Left ventricle myocardium inferior (tissue), 1 donor: ENCODE results near the gene SLC5A3. TPM values are rescaled to one million over a fixed set of nuclear protein-coding genes. Genes with fewer than 3 reads are reported as not detected.

Experiments
- DNase-seq: peaks from one replicate; pipeline ENCODE4 v3.0.0-alpha.2; 2020
- H3K27ac ChIP-seq: fragments of 200-600 bp; replicated peaks from 2 replicates; pipeline ENCODE4 v1.8.0; 2021
- H3K27me3 ChIP-seq: fragments of 200-600 bp; 2 replicates; pipeline ENCODE4 v1.8.0; 2021; ENCODE audit warnings: low read depth
- H3K36me3 ChIP-seq: fragments of 200-600 bp; 2 replicates; pipeline ENCODE4 v1.8.0; 2021
- H3K4me1 ChIP-seq: fragments of 200-600 bp; 2 replicates; pipeline ENCODE4 v1.8.0; 2021
- H3K4me3 ChIP-seq: fragments of 200-600 bp; 2 replicates; pipeline ENCODE4 v1.8.0; 2021; ENCODE audit warnings: mild to moderate bottlenecking, moderate library complexity
- H3K9me3 ChIP-seq: fragments of 200-600 bp; replicated peaks from 2 replicates; pipeline ENCODE4 v1.8.0; 2021
- CTCF ChIP-seq: fragments of 200-600 bp; IDR thresholded peaks from 2 replicates; pipeline ENCODE4 v1.8.0; 2021; ENCODE audit warnings: antibody characterized with exemption, mild to moderate bottlenecking, borderline replicate concordance
- intact Hi-C: fragments of 100-400 bp; cut with micrococcal nuclease; formaldehyde crosslinking; loops from one replicate; pipeline ENCODE4 v1.11.0; 2022
- total RNA-seq: library from RNA; stranded (reverse); fragmentation: NEBNext Ultra II Directional; extraction: Animal tissue kit (Norgen Biotek cat#: 25700); gene quantifications from one replicate; pipeline ENCODE4 v1.2.1, GENCODE V29; 2021
- donor health status: DM: no; HTN: yes; CAD: no; lungs with severe emphysema.

SLC5A3 gene
- total RNA-seq, 1 donor from 2014 or later, result 4.7 TPM

- no peaks in the 10 kb centered on the region for H3K9me3 ChIP-seq
- no peaks in the 10 kb centered on the region for H3K27me3 ChIP-seq
- H3K36me3 ChIP-seq, result no peaks in the 10 kb centered on the region
- no peak for DNase-seq
- TF ChIP-seq CTCF, result no peak
- intact Hi-C loops, result no loop called here
- H3K27ac ChIP-seq, result no peak overlapping the region
- no peak overlapping the region for H3K4me3 ChIP-seq
- H3K4me1 ChIP-seq, result no peaks in the 10 kb centered on the region
Observed at GRCh38 chr21:34055615-34056014, 17.8 kb upstream of the SLC5A3 start.

GRCh38 chr21:34061983-34062382, 11.4 kb upstream of the SLC5A3 start:
- TF ChIP-seq CTCF, result no peak
- Histone ChIP-seq H3K9me3 (no peaks in the 10 kb centered on the region), H3K36me3 (no peaks in the 10 kb centered on the region), H3K27ac (no peak overlapping the region), H3K4me1 (no peaks in the 10 kb centered on the region), H3K4me3 (no peak overlapping the region), H3K27me3 (no peaks in the 10 kb centered on the region)
- DNase-seq, result no peak
- intact Hi-C loops, result no loop called here

- intact Hi-C loops, result no loop called here
- TF ChIP-seq CTCF, result no peak
Observed at GRCh38 chr21:34065027-34065426, 8.4 kb upstream of the SLC5A3 start.

GRCh38 chr21:34071683-34072082, 1.7 kb upstream of the SLC5A3 start:
- Histone ChIP-seq H3K36me3 (no peaks in the 10 kb centered on the region), H3K9me3 (no peaks in the 10 kb centered on the region), H3K4me1 (peaks cover 32% of the 10 kb centered on the region), H3K4me3 (no peak overlapping the region), H3K27ac (peak overlapping the region; percentile 93), H3K27me3 (no peaks in the 10 kb centered on the region)
- no peak for DNase-seq
- no peak for TF ChIP-seq CTCF
- intact Hi-C loops, result no loop called here

More at GRCh38 chr21:34065027-34065426, 8.4 kb upstream of the SLC5A3 start:
- Histone ChIP-seq H3K9me3 (no peaks in the 10 kb centered on the region), H3K36me3 (no peaks in the 10 kb centered on the region), H3K27me3 (no peaks in the 10 kb centered on the region), H3K4me1 (no peaks in the 10 kb centered on the region), H3K27ac (no peak overlapping the region), H3K4me3 (no peak overlapping the region)
- no peak for DNase-seq

- no peak for TF ChIP-seq CTCF
- no peaks in the 10 kb centered on the region for H3K27me3 ChIP-seq
- intact Hi-C loops, result no loop called here
- no peaks in the 10 kb centered on the region for H3K36me3 ChIP-seq
- peaks cover 39% of the 10 kb centered on the region for H3K4me1 ChIP-seq
- DNase-seq, result no peak
- peak overlapping the region; percentile 93 for H3K27ac ChIP-seq
- peak overlapping the region; percentile 86 for H3K4me3 ChIP-seq
- H3K9me3 ChIP-seq, result no peaks in the 10 kb centered on the region
Observed at GRCh38 chr21:34072145-34073031, 990 bp upstream of the SLC5A3 start.
